Activated T-cell treated with anti-CD3 and anti-CD28 coated beads, Interleukin-2, amount 50 U/mL, for 4 hours (primary cell): ENCODE measurements around the gene EBI3. TPM values are rescaled to one million over a fixed set of nuclear protein-coding genes. Genes with fewer than 3 reads are reported as not detected.

Experiments used
- ATAC-seq, 2 donors: fragments of 200-7000 bp; cut with Tn5 transposase; one replicate each; pipeline ENCODE4 v1.10.0; 2021
- DNase-seq: peaks from one replicate; pipeline ENCODE4 v3.0.0-alpha.2; 2020
- H3K27me3 Mint-ChIP-seq: one replicate; pipeline ENCODE4 v1.8.0; 2021; ENCODE audit warnings: low read depth, mixed read lengths
- H3K36me3 Mint-ChIP-seq: one replicate; pipeline ENCODE4 v1.8.0; 2022; ENCODE audit warnings: mixed read lengths; ENCODE audit not compliant: insufficient read depth
- H3K4me1 Mint-ChIP-seq: one replicate; pipeline ENCODE4 v1.8.0; 2021; ENCODE audit warnings: low read depth, mixed read lengths
- H3K4me3 Mint-ChIP-seq: one replicate; pipeline ENCODE4 v1.8.0; 2021; ENCODE audit warnings: mild to moderate bottlenecking, moderate library complexity, mixed read lengths
- H3K9me3 Mint-ChIP-seq: one replicate; pipeline ENCODE4 v1.8.0; 2021; ENCODE audit warnings: mixed read lengths
- total RNA-seq, 3 donors: library from RNA; stranded (reverse); gene quantifications; one replicate each; pipeline ENCODE4 v1.2.1, GENCODE V29; 2021

The EBI3 gene
- total RNA-seq, 3 donors from 2014 or later: 6.3 to 26.2 (median 9.9) TPM

GRCh38 chr19:4196587-4197148 is 32.7 kb upstream of the EBI3 start:
- H3K27me3 Mint-ChIP-seq: peaks cover 54% of the 10 kb centered on the region
- no peaks in the 10 kb centered on the region for H3K36me3 Mint-ChIP-seq
- ATAC-seq: no peak
- H3K4me1 Mint-ChIP-seq: peaks cover 10% of the 10 kb centered on the region
- H3K4me3 Mint-ChIP-seq: no peak overlapping the region
- DNase-seq: no peak
- no peaks in the 10 kb centered on the region for H3K9me3 Mint-ChIP-seq

- H3K4me3 Mint-ChIP-seq: no peak overlapping the region
- H3K36me3 Mint-ChIP-seq: no peaks in the 10 kb centered on the region
- peaks cover 54% of the 10 kb centered on the region for H3K27me3 Mint-ChIP-seq
- no peak for ATAC-seq
- no peak for DNase-seq
- H3K4me1 Mint-ChIP-seq: peaks cover 10% of the 10 kb centered on the region
- no peaks in the 10 kb centered on the region for H3K9me3 Mint-ChIP-seq
These were observed 32.1 kb upstream of the EBI3 start for GRCh38 chr19:4197228-4197624.

- Mint-ChIP-seq H3K4me1 (peaks cover 10% of the 10 kb centered on the region), H3K27me3 (peaks cover 54% of the 10 kb centered on the region), H3K36me3 (no peaks in the 10 kb centered on the region), H3K9me3 (no peaks in the 10 kb centered on the region), H3K4me3 (no peak overlapping the region)
- no peak for ATAC-seq
- no peak for DNase-seq
These were observed 31.5 kb upstream of the EBI3 start for GRCh38 chr19:4197625-4198466.

- peaks cover 48% of the 10 kb centered on the region for H3K27me3 Mint-ChIP-seq
- peaks cover 10% of the 10 kb centered on the region for H3K4me1 Mint-ChIP-seq
- ATAC-seq (no peak), DNase-seq (no peak)
- no peaks in the 10 kb centered on the region for H3K9me3 Mint-ChIP-seq
- no peak overlapping the region for H3K4me3 Mint-ChIP-seq
- no peaks in the 10 kb centered on the region for H3K36me3 Mint-ChIP-seq
These were observed 30.7 kb upstream of the EBI3 start for GRCh38 chr19:4198467-4199126.

- Mint-ChIP-seq H3K27me3 (peaks cover 38% of the 10 kb centered on the region), H3K4me3 (no peak overlapping the region)
- no peak for ATAC-seq
These were observed 29.5 kb upstream of the EBI3 start for GRCh38 chr19:4199699-4200293.

GRCh38 chr19:4200940-4201542 is 28.3 kb upstream of the EBI3 start:
- no peak for DNase-seq
- Mint-ChIP-seq H3K9me3 (no peaks in the 10 kb centered on the region), H3K36me3 (no peaks in the 10 kb centered on the region), H3K27me3 (peaks cover 29% of the 10 kb centered on the region), H3K4me1 (peaks cover 11% of the 10 kb centered on the region), H3K4me3 (no peak overlapping the region)
- no peak for ATAC-seq

More at GRCh38 chr19:4199699-4200293, 29.5 kb upstream of the EBI3 start:
- no peaks in the 10 kb centered on the region for H3K9me3 Mint-ChIP-seq
- no peaks in the 10 kb centered on the region for H3K36me3 Mint-ChIP-seq
- DNase-seq: no peak
- peaks cover 11% of the 10 kb centered on the region for H3K4me1 Mint-ChIP-seq

DNA sequence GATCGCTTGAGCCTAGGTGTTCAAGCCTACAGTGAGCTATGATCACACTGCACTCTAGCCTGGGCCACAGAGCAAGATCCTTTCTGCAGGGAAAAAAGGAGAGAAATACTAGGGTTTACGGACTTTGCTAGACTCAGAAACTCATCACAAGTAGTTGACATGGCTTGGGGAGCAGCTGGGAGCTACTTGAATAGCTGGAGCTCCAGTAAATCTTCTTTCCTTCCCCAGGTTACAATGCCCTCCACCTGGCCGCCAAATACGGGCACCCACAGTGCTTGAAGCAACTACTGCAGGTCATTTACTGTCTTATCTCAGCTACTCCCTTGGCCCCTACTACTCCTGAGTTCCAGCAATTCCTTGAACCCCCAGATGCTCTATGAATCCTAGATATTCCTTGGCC is 27.5 kb upstream of the EBI3 start:
- H3K9me3 Mint-ChIP-seq: no peaks in the 10 kb centered on the region
- H3K4me3 Mint-ChIP-seq: no peak overlapping the region

GRCh38 chr19:4206818-4207484 is 22.4 kb upstream of the EBI3 start:
- H3K27me3 Mint-ChIP-seq: peaks cover 15% of the 10 kb centered on the region

More for the DNA sequence above, 27.5 kb upstream of the EBI3 start:
- no peaks in the 10 kb centered on the region for H3K36me3 Mint-ChIP-seq
- DNase-seq (no peak), ATAC-seq (no peak)
- H3K27me3 Mint-ChIP-seq: peaks cover 22% of the 10 kb centered on the region
- peaks cover 11% of the 10 kb centered on the region for H3K4me1 Mint-ChIP-seq

GRCh38 chr19:4208385-4209094 is 20.8 kb upstream of the EBI3 start:
- no peak overlapping the region for H3K4me3 Mint-ChIP-seq
- DNase-seq: no peak
- H3K4me1 Mint-ChIP-seq: peaks cover 1% of the 10 kb centered on the region
- no peaks in the 10 kb centered on the region for H3K9me3 Mint-ChIP-seq
- H3K27me3 Mint-ChIP-seq: peaks cover 15% of the 10 kb centered on the region
- ATAC-seq: no peak
- no peaks in the 10 kb centered on the region for H3K36me3 Mint-ChIP-seq

More at GRCh38 chr19:4206818-4207484, 22.4 kb upstream of the EBI3 start:
- Mint-ChIP-seq H3K4me1 (peaks cover 1% of the 10 kb centered on the region), H3K36me3 (no peaks in the 10 kb centered on the region), H3K9me3 (no peaks in the 10 kb centered on the region), H3K4me3 (no peak overlapping the region)
- DNase-seq: no peak
- ATAC-seq: no peak

DNA sequence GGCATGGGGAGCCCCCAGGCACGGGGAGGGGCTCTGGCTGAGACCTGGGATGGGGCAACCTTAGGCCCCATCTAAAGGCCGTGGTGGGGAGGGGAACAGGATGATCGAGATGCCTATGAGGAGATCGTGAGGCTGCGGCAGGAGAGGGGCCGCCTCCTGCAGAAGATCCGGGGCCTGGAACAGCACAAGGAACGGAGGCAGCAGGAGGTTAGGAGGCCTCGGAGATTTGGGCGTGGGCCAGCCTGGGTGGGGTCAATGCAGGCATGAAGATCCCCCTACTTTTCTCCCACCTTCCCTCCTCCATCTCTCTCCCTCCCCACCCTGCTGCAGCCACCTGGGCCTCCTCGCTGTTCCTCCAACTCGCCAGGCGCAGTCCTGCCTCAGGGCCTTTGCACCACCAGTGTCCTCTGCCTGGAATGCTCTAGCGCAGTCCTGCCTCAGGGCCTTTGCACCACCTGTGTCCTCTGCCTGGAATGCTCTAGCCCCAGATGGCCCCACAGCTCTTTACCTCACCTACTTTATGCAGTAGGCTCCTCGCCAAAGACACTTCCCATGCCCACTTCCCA is 19.1 kb upstream of the EBI3 start:
- H3K9me3 Mint-ChIP-seq: no peaks in the 10 kb centered on the region
- ATAC-seq (no peak), DNase-seq (no peak)
- H3K36me3 Mint-ChIP-seq: no peaks in the 10 kb centered on the region
- H3K4me1 Mint-ChIP-seq: peaks cover 10% of the 10 kb centered on the region
- no peak overlapping the region for H3K4me3 Mint-ChIP-seq
- peaks cover 15% of the 10 kb centered on the region for H3K27me3 Mint-ChIP-seq

DNA sequence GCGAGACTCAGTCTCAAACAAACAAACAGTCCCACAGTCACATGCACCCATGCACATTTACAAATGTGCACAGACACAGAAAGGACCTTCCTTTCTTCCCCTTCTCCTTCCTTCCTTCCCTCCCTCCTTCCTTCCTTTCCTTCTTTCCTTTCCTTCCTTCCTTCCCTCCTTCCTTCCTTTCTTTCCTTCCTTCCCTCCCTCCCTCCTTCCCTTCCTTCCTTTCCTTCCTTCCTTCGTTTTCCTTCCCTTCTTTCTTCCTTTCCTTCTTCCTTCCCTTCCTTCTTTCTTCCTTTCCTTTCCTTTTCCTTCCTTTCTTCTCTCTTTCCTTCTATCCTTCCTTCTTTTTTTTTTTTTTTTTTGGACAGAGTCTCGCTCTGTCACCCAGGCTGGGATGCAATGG is 16.2 kb upstream of the EBI3 start:
- Mint-ChIP-seq H3K36me3 (no peaks in the 10 kb centered on the region), H3K9me3 (no peaks in the 10 kb centered on the region), H3K27me3 (peaks cover 4% of the 10 kb centered on the region), H3K4me3 (no peak overlapping the region), H3K4me1 (peaks cover 10% of the 10 kb centered on the region)
- DNase-seq (no peak), ATAC-seq (no peak)

- Mint-ChIP-seq H3K9me3 (no peaks in the 10 kb centered on the region), H3K4me3 (no peak overlapping the region), H3K36me3 (no peaks in the 10 kb centered on the region), H3K4me1 (peaks cover 10% of the 10 kb centered on the region), H3K27me3 (peaks cover 1% of the 10 kb centered on the region)
- ATAC-seq (no peak), DNase-seq (no peak)
These were observed 13.5 kb upstream of the EBI3 start for GRCh38 chr19:4215807-4216206.

DNA sequence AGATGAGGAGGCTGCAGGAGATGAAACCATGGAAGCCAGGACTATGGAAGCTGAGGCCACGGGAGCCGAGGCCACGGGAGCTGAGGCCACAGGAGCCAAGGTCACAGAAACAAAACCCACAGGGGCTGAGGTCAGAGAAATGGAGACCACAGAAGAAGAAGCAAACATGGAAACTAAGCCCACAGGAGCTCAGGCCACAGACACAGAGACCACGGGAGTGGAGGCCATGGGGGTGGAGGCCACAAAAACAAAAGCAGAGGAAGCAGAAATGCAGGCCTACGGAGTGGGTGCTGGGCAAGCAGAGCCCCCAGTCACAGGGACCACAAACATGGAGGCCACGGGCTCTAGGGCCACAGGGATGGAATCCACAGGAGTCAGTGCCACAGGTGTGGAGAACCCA is 12.5 kb upstream of the EBI3 start:
- DNase-seq (no peak), ATAC-seq (no peak)
- H3K27me3 Mint-ChIP-seq: no peaks in the 10 kb centered on the region
- H3K9me3 Mint-ChIP-seq: no peaks in the 10 kb centered on the region
- H3K36me3 Mint-ChIP-seq: no peaks in the 10 kb centered on the region
- H3K4me3 Mint-ChIP-seq: no peak overlapping the region
- H3K4me1 Mint-ChIP-seq: peaks cover 10% of the 10 kb centered on the region
